ENCODE results near the gene IMPACT.

- TF ChIP-seq HNF4G (IDR thresholded peaks at IDR 0.05) (no peak), ZBTB33 (IDR thresholded peaks at IDR 0.05) (no peak), EGR1 (IDR thresholded peaks at IDR 0.05; ENCODE audit: low read depth in 2 of 2) (no peak), YY1 (IDR thresholded peaks at IDR 0.05) (no peak), GABPA (IDR thresholded peaks at IDR 0.05 in 1 of 2, conservative IDR thresholded peaks at IDR 0.05 in 1 of 2) (no peak), MAX (IDR thresholded peaks at IDR 0.05) (no peak), RXRA (IDR thresholded peaks at IDR 0.05) (no peak), RAD21 (IDR thresholded peaks at IDR 0.05) (no peak), JUND (IDR thresholded peaks at IDR 0.05) (no peak), HNF4A (conservative IDR thresholded peaks at IDR 0.05) (no peak), TAF1 (conservative IDR thresholded peaks at IDR 0.05) (no peak)
- TF ChIP-seq, protein P1, sequence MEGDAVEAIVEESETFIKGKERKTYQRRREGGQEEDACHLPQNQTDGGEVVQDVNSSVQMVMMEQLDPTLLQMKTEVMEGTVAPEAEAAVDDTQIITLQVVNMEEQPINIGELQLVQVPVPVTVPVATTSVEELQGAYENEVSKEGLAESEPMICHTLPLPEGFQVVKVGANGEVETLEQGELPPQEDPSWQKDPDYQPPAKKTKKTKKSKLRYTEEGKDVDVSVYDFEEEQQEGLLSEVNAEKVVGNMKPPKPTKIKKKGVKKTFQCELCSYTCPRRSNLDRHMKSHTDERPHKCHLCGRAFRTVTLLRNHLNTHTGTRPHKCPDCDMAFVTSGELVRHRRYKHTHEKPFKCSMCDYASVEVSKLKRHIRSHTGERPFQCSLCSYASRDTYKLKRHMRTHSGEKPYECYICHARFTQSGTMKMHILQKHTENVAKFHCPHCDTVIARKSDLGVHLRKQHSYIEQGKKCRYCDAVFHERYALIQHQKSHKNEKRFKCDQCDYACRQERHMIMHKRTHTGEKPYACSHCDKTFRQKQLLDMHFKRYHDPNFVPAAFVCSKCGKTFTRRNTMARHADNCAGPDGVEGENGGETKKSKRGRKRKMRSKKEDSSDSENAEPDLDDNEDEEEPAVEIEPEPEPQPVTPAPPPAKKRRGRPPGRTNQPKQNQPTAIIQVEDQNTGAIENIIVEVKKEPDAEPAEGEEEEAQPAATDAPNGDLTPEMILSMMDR (IDR thresholded peaks at IDR 0.05; ENCODE audit: low read depth, low read length, missing input control): no peak
- TF ChIP-seq, protein P2, sequence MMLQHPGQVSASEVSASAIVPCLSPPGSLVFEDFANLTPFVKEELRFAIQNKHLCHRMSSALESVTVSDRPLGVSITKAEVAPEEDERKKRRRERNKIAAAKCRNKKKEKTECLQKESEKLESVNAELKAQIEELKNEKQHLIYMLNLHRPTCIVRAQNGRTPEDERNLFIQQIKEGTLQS (IDR thresholded peaks at IDR 0.05): no peak
- TF ChIP-seq, protein P3, sequence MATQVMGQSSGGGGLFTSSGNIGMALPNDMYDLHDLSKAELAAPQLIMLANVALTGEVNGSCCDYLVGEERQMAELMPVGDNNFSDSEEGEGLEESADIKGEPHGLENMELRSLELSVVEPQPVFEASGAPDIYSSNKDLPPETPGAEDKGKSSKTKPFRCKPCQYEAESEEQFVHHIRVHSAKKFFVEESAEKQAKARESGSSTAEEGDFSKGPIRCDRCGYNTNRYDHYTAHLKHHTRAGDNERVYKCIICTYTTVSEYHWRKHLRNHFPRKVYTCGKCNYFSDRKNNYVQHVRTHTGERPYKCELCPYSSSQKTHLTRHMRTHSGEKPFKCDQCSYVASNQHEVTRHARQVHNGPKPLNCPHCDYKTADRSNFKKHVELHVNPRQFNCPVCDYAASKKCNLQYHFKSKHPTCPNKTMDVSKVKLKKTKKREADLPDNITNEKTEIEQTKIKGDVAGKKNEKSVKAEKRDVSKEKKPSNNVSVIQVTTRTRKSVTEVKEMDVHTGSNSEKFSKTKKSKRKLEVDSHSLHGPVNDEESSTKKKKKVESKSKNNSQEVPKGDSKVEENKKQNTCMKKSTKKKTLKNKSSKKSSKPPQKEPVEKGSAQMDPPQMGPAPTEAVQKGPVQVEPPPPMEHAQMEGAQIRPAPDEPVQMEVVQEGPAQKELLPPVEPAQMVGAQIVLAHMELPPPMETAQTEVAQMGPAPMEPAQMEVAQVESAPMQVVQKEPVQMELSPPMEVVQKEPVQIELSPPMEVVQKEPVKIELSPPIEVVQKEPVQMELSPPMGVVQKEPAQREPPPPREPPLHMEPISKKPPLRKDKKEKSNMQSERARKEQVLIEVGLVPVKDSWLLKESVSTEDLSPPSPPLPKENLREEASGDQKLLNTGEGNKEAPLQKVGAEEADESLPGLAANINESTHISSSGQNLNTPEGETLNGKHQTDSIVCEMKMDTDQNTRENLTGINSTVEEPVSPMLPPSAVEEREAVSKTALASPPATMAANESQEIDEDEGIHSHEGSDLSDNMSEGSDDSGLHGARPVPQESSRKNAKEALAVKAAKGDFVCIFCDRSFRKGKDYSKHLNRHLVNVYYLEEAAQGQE (IDR thresholded peaks at IDR 0.05): no peak
Measured at GRCh38 chr18:24429188-24429587, 2.7 kb downstream of the IMPACT start.
